NCI-H82 (cell line): ENCODE results near the gene PAM16.
"Not testable (repeated sequence)": the region's sequence is repeated elsewhere in the genome, so short reads cannot be mapped to it uniquely, and the experiment has no call there.

Source experiments
- DNase-seq: peaks from one replicate; lab custom pipeline; 2025; lab: John Stamatoyannopoulos, UW

Gene PAM16

GRCh38 chr16:4334724-4335495 is 16.2 kb downstream of the PAM16 start:
- no peak for DNase-seq

DNA sequence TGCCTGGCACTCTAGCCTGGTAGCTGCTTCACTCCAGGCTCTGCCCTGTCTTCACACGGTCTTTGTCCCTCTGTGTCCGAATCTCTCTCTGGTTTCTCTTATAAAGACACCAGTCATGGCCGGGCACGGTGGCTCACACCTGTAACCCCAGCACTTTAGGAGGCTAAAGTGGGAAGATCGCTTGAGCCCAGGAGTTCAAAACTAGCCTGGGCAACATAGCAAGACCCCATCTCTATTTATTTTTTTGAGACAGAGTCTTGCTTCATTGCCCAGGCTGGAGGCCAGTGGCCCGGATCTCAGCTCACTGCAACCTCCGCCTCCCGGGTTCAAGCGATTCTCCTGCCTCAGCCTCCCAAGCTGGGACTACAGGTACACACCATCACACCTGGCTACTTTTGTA is 17.4 kb downstream of the PAM16 start:
- DNase-seq, result not testable (repeated sequence)

GRCh38 chr16:4333308-4333638 is 17.8 kb downstream of the PAM16 start:
- no peak for DNase-seq

GRCh38 chr16:4332623-4333307 is 18.4 kb downstream of the PAM16 start:
- no peak for DNase-seq

DNA sequence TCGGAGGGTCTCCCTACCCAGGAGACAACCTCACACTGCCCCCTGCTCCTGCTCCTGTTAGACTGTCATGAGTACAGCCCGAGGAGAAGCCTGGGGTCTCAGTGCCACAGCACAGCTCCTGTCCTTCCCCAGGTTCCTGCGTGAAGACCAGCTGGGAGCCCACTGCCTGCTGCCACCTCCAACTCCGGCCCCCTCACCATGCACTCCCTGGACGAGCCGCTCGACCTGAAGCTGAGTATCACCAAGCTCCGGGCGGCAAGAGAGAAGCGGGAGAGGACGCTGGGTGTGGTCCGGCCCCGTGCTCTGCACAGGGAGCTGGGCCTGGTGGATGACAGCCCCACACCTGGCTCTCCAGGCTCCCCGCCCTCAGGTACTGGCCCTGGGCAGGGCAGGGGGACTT is 19.0 kb downstream of the PAM16 start:
- no peak for DNase-seq

GRCh38 chr16:4330277-4330874 is 20.7 kb downstream of the PAM16 start:
- DNase-seq, result peak; percentile 75

GRCh38 chr16:4328782-4329775 is 22.0 kb downstream of the PAM16 start:
- DNase-seq, result no peak

GRCh38 chr16:4328046-4328781 is 22.9 kb downstream of the PAM16 start:
- peak; percentile 26 for DNase-seq

- DNase-seq, result no peak
These were observed 23.6 kb downstream of the PAM16 start for GRCh38 chr16:4327386-4328045.

DNA sequence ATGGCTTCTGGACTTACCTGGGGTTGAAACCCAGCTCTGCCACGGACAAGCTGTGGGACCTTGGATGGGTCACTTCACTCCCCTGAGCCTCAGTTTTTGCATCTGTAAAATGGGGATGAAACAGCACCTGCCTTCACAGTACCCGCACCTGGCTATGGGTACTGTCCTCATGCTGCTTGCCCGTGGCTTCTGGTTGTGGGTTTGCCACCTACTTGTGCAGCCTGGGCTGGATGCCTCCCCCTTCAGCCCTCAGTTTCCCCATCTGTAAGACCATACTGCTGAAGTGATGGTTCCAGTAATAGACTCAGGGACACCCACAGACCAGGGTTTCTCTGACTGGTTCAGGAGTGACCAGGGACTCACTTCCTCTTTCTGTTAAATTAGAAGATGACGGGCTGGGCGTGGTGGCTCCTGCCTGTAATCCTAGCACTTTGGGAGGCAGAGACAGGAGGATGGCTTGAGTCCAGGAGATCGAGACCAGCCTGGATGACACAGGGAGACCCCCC is 25.8 kb downstream of the PAM16 start:
- no peak for DNase-seq

GRCh38 chr16:4324492-4325252 is 26.4 kb downstream of the PAM16 start:
- no peak for DNase-seq

- no peak for DNase-seq
These were observed 27.2 kb downstream of the PAM16 start for GRCh38 chr16:4323845-4324488.

GRCh38 chr16:4323071-4323844 is 27.9 kb downstream of the PAM16 start:
- DNase-seq, result no peak

DNA sequence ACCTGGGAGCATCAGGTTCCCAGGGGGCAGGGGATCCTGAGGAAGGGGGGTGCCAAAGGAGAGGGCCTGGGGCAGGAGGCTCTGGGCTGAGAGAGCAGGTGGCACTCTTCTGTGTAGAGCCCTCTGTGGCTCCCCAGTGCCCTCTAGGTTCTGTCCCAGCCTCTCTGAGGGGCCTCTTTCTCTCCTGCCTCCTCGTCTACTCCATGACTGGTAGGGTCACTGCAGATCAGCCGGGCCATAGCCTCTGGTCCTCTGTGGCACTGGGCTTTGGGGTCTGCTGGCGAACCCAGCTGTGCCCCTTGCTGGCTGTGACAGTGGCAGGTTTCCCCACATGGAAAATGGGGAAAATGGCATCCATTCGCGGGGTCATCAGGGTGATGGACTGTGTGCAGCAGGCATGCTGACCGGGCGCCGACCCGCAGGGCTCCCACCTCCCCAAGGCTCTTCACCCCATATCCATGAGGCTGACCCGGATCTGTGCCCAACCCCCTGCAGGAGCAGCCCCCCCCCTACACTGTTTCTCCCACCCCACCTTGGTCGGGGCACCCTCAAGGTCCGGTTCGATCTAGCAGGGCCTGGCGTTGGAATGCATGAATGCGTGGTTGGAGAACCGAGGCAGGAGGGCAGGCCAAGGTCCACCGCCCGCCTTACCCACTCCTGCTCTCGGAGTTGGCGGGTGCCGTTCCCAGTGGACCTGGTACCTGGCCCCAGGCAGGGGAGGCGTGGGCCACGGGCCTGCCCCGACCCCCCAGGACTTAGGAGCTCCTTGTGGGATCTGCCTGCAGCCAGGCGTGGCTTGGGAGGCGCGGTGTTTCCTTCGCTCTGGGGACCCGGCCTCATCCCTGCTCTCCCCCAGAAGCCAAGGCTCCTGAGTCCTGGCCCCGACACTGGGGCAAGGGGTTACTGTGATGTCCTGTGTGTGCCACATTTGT is 28.7 kb downstream of the PAM16 start:
- no peak for DNase-seq

- DNase-seq, result no peak
These were observed 29.6 kb downstream of the PAM16 start for GRCh38 chr16:4321286-4322120.

GRCh38 chr16:4320571-4321137 is 30.5 kb downstream of the PAM16 start:
- no peak for DNase-seq
